Superior temporal gyrus (tissue), 1 donor: ENCODE data around the gene GMEB2.
A peak's percentile ranks its signal among the peaks of the same experiment; 100 is the strongest.
"Not testable (repeated sequence)": the region's sequence is repeated elsewhere in the genome, so short reads cannot be mapped to it uniquely, and the experiment has no call there.

Experiments used
- DNase-seq: peaks from one replicate; pipeline ENCODE4 v3.0.0-alpha.2; 2016; ENCODE audit errors: extremely low spot score

GMEB2 gene

DNA sequence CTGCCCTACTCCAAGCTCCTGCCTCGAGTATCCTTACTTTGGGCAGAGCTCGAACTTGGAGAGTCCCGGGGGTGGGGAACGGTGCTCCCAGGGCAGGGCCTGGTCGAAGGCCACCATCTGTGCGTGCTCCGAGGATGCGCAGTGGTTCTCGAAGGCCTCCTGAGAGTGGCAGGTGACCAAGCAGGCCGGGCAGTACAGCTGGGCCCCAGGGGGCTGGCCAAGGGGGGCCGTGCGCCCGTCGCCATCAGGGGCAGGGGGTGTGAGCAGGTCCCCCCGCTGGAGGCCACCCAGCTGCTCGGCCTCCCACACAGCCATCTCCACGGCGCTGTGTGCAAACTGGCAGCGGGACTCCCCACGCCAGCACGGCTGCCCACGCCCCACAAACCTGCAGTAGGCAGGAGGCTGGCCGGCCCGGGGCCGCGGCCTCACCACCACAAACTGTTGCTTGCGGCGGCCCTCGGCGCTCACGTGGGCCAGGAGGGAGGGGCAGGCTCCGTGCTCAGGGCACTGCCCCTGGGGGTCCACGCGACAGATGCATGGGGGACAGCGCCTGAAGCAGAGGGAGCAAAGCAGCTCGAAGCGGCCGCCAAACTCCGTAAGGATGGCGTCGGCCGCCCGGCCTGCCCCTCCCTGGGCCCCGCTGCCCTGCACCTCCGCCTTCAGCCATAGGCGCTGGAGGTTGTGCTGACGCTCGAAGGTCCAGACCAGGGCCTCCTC lies 54.7 kb downstream of the GMEB2 start:
- DNase-seq, result no peak

DNA sequence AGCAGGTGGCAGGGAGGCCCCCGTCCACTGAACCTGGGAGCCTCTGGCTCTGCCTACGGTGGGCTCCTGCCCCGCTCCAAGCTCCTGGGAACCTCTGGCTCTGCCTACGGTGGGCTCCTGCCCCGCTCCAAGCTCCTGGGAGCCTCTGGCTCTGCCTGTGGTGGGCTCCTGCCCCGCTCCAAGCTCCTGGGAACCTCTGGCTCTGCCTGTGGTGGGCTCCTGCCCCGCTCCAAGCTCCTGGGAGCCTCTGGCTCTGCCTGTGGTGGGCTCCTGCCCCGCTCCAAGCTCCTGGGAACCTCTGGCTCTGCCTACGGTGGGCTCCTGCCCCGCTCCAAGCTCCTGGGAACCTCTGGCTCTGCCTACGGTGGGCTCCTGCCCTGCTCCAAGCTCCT lies 55.8 kb downstream of the GMEB2 start:
- DNase-seq, result not testable (repeated sequence)

DNA sequence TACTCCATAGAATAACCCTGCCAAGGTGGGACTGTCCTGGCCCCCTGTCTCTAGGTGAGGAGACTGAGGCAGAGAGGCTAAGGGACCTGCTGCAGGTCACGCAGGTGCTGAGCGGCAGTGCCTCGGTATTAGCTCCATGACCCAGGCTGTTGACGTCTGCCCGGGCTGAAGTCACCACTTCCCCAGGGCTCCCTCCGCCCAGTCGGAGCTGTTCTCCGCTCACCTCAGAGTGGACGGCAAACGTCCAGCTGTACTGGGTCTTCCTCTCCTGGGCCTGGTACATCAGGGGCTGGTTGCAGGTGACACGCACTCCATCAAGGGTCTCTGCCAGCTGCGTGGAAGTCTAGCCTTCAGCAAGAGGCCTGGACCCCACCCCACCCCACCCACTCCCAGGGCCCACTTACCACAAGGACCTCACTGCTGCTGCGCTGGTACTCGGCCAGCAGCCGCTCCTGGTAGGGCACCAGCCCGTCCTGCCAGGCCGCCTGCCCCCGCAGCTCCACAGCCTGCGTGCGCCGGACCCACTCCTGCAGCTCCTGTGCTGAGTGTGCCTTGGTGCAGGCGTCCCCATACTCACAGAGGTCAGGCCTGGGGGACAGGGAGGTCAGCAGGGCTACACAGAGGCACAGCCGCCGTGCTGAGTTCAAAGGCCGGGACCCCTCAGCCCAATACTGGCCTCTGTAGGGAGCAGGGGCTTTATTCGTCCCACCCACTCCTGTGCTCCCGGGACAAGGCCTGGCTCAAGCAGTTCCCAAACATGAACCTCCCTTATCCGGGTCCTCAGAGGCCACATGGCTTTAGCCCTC lies 56.4 kb downstream of the GMEB2 start:
- DNase-seq, result no peak

DNA sequence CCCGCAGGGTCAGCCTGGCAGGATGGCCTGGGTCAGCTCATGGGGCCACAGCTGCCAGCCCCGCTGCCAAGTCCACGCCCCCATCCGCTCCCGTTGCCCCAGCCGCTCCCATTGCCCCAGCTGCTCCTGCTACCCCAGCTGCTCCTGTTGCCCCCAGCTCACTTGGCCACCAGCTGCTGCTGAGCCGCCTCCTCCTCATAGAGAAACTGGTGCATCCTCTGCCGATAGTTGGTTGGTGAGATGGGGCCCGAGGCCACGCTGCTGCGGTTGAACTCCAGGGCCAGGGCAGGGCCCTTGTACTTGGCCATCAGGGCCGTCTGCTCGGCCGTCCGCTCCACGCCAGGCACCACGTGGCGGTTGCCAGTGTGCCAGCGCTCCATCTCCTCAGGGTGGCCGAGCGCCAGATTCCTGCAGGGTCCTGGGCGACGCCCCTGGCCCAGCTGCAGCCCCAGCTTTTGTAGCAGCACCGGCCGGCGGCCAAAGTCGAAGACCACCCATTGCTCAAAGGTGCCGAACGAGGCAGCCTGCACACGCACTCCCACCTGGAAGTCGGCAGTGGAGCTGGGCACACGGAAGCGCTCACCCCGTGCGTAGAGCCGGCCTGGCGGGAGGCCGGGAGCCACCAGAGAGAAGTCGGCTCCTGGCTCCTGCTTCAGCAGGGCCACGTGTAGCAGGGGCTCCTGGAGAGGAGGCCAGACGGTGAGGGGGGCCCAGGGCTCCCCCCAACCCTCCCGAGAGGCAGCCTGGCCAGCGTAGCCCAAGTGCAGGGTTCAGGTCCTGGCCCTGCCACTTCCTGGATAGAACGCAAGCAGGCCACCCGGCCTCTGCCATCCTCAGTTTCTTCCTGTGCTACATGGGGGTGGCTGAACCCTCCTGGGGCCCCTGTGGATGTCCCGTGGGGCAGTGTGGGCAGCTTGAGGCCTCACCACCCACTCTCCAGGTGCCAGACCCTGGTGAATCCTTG lies 57.6 kb downstream of the GMEB2 start:
- DNase-seq, result no peak

DNA sequence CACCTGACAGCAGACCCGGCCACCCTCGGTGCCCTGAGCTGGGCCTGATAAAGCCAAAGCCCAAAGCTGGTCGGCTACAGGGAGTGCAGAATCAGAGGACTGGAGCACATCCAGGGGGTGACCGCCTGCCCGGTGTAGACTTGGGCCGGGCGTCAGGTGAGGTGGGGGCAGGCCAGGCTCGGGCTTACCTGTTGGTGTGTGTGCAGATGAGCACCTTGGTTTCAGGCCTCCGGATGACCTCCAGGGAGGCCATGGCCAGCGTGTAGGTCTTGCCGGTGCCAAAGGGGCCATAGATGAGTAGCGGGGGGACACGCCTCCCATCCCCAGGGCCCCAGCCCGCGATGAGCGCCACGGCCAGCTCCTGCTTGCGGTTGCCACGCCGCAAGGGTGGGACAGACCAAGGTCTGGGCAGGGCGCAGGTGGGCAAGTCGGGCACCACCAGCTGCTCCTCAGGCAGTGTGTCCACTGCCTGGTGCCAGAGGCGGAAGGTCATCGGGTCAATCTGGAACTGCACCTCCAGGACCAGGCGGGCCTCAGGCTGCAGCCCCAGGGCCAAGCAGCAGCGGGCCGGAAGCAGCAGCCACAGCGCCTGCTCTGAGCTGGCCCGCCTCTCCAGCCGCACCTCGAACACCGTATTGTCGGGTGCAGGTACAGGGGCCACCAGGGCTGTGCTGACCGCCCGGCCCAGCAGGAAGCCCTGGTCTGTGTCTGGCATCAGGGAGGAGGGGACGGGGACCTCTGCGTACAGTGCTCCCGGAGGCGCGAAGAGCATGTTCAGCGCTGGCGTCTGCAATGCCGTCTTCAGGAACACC lies 58.5 kb downstream of the GMEB2 start:
- DNase-seq, result no peak

DNA sequence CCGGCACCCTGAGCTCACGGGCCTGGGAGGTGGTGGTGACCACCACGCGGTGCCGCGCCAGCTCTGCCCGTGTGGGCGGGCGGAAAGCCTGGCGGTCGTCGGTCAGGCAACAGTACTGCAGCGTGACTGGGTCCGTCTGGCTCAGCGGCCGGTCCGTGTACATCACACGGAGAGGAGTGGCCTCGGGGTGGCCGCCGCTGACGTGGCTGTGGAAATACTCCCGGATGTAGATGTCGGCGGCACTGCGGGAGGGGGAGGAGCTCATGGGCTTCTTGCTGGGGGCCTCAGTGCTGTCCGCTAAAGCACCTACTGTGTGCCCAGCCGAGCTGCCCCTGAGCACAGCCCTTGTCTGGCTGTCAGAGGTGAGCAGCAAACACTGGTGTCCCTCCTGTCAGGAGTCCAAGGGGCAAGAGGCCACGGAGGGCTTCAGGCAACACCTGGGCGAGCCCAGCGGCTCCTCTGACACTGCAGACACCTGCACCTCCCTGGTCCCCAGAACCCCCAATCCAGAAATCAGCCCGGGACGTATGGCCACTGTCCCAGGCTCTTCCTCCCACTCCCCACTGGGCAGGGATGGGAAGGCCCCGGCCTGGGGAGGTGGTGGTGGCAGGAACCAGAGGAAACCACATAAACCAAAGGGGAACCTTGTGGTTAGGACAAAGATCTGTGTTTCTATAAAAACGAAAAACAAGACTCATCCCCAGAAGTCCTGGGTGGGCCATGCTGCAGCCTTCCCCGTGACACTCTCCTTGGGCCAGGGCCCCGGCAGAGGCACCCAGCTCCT lies 59.3 kb downstream of the GMEB2 start:
- peak; percentile 11 for DNase-seq

DNA sequence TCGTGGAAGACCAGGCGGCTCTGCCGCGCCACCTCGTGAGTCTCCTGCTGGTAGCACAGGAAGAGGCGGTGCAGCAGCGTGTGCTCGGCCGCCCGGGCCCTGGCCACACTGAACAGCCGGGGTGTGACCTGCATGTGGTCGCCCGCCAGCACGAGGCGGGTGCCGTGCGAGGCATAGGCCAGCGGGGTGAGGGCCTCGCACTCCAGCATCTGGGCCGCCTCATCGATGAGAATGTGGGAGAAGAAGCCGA lies 59.8 kb downstream of the GMEB2 start:
- DNase-seq, result no peak

DNA sequence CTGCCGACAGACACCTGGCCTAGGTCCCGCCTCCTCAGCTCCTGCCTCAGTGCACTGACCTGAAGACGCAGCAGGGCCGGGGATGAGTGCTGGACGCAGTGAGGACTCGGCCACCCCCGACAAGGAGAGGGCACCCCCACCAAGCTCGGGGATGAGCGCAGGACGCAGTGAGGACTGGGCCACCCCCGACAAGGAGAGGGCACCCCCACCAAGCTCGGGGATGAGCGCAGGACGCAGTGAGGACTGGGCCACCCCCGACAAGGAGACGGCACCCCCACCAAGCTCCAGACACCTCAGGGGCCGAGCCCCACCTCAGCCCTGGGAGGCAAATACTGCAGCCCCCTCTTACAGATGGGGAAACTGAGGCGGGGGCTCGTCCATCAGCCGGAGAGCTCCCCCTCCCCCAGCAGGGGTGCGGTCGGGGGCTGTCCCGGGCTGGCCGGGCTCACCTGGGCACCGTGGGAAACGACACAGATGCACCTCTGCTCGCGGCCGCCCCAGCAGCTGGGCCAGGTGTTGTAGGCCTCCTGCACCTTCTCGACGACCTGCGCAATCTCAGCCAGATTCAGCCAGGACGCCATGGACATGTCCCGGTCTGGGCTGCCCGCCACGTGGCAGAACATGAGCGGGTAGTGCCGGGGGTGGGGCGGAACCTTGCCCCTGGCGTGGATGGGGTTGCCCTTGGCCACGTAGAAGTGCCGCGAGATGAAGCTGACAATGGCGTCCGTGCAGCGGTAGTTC lies 60.3 kb downstream of the GMEB2 start:
- DNase-seq, result no peak

DNA sequence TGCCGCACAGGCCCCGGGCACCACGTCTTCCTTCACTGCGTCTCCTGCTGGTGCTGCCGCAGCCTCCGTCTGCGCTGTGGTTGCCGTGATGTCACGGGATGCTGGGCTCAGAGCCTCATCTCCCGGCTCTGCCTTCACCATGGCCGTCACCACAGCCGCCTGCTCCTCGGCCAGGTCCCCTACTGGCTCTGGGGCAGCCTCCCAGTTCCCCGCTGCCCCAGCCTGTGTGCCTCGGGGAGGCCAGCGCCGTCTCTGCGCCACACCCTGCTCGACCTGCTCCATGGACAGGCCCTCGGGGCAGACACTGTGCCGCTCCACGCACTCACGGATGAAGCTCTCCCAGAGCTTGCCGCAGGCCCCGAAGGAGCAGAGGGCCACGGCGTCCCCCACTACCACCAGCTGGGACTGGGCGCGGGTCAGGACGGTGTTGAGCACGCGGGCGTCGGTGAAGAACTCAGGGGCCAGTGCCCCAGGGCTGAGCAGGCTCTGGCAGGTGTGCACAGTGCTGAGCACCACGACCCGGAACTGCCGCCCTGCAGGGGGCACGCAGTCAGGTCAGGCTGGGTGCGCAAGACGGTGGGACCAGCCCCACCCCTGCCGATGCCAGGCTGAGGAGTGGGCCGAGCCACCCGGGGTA lies 61.1 kb downstream of the GMEB2 start:
- DNase-seq, result no peak

DNA sequence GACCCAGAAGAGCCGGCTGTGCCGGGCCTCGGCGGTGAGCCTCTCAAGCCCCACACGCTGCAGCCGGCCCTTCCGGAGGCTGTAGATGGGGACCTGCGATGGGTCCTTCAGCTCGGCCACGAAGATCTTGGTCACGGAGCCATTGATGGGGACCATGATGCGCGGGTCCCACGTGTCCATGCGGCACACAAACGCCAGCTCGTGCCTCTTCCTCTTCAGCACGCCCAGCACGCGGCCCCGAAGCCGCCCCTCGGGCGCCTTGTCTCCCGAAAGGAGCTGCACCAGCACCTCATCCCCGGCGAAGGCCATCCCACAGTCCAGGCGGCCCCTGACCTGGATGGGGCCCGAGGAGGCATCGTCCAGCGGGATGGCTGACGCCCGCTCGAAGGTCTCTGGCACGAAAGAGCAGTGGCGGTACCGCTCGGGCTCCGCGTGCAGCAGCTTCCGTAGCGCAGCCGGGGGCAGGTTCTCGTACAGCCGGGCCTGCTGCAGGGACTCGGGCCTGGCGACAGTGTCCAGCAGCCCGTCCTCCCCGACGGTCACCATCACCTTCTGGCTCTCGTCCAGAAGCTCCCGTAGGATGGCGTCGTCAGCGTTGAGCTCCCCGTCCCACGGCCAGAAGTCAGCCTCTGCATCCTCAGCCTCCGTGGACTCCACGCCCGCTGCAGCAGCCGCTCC lies 61.7 kb downstream of the GMEB2 start:
- DNase-seq, result no peak

DNA sequence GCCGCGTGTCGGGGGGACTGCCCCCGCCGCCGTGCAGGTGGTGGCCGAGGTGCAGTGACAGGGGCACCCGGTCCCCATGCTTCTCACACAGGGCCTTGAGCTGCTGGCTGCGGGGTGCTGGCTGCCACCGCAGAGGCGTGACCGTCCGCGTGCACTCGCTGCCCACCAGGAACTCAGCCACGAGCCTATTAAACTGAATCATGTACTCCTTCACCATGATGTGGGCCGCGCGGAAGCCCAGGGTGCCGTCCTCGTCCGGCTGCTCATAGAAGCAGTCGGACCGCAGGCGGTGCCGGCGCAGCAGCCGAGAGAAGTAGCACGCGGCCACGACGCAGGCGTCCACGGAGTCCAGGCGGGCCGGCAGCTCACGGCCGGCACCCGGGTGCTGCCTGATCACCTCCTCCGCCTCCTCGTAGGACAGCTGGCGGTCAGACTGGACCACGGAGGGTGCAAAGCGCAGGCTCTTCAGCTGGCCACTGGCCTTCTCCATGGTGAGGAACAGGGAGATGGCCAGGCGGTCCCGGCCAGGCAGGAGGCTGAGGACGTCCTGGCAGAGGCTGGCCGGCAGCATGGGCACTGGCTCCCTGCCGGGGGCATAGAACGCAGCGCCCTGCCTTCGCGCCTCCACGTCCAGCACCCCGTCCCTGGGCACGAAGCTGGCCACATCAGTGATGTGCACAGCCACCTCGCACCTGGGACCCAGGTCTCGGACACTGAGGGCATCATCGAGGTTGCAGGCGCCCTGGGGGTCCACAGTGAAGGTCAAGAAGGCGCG lies 62.7 kb downstream of the GMEB2 start:
- no peak for DNase-seq

DNA sequence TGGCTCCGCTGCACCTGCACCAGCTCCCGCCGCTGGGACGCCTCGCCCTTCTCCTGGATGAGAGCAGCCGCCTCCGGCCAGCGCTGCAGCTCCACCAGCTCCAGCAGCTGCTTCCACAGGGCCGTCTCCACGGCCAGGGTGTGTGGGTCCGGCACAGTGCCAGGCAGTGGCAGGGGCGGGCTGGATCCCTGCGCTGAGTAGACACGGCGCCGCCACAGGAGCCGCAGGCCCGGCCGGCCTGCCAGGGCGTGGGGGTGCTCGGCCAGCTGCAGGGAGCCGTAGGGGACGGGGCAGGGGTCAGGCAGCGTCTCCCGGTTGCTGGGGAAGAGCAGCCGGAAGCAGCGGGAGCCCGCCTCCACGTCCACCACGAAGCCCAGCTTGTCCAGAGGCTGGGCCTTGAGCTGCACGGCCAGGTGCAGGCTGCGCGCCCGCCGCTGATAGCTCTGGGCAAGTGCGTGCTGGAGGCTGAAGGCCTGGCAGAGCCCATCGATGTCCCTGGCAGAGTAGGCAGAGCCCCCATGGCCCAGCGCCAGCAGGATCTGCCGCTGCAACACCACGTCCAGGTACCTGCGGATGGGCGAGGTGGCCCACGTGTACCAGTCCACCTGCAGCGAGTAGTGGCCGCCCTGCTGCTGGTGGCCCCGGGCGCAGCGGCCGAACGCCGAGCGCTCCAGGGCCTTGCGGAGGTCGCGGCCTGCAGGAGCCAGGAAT lies 63.5 kb downstream of the GMEB2 start:
- no peak for DNase-seq

DNA sequence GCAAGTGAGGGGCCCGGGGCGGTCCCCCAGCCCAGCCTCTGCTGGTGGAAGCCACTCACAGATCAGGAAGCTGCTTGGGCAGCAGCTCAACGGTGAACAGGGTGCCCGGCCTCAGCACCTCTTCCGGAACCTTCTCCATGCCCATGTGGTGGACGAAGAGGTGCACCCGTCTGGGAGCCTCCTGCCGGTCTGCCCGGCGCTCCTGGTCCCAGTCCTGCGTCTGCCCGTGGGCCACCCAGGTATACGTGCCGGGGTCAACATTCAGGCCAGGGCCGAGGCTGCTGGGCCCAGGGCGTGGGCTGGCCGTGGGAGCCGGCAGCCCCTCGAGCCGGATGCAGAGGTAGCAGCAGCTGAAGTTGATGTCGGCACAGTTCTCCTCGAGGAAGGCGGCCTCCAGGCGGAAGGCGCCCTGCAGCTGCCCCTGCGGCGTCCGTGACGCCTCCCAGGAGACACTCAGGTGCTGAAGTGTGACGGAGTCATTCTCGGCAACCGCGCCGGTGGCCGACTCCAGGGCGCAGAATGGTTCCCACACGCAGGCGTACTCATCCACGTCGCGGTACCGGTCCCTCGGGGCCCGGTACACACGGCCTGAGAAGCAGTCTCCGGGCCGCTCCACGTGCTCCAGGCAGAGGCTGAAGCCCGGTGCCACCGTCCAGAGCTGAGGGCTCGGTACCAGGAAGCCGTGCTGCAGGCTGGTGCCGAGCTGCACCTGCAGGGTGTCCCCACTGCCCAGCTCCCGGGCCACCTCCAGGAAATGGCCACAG lies 64.3 kb downstream of the GMEB2 start:
- no peak for DNase-seq

DNA sequence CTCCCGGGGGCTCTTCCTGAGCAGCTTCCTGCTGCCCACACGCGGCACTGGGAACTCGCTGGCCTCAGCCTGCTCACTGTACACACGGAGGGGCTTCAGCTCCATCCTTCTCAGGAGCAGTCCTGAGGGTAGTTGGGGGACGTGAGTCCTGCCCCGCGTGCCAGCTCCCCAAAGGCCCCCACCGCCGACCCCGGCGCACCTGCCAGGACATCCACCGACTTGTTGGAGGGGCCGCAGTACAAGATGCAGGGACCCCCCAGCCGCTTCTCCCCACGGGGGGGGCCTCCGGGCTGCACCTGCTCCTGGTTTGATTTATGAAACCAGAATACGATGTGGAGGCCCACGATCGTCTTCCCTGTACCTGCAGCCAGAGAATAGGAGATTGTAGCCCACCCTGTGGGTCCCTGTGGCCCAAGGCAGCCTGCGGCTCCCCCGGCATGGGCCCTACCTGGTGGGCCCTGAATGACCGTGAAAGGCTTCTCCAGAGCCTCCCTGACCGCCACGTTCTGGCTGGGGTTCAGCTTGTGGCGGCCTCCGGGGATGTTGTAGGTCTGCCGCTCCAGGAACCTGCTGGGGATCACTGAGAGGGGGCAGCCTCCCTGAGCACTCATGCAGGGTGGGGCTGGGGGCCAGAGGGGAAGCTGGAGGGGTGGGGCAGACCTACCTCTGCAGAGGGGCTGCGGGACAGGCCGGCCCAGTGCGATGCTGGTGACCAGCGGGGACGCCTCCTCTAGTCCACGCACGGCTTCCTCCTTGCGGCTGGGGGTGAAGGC lies 65.1 kb downstream of the GMEB2 start:
- DNase-seq, result no peak

DNA sequence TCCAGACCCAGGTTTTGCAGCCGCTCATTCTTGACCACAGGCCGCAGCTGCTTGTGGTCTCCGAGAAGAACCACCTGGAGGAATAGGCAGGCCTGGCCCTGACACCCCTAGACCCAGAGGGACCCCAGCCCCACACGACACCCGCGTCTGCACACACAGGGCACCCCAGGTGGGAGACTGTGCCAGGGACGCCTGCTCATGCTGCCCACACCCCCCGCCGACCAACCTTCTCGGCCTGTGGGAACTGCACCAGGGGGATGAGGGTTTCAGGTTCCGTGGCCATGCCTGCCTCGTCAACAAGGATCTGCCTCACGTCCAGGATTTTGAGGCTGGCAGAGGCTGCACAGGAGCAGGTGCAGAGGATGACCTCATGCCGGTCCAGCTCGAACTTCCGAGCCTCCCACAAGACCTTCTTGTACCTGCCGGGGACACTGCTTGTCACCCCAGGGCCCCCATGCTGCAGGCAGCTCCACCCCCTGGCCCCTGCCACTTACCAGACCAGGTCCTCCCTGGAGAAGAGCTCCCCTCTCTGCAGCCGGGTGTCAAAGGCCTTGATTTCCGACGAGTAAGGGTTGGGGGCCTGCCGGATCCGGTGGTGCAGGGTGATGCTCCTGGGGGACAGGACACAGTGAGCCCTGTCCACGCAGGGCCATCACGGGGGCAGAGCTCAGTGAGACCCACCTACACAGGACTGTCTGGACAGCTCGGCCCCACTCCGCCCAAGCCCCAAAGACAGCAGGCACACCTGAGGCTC lies 65.9 kb downstream of the GMEB2 start:
- DNase-seq, result no peak
